Spleen (tissue), 11 donors: Measurements from ENCODE around the gene LCE4A. TPM values are rescaled to one million over a fixed set of nuclear protein-coding genes. Genes with fewer than 3 reads are reported as not detected.

ENCODE experiments used
- DNase-seq: peaks from one replicate; pipeline ENCODE4 v3.0.0-alpha.2; 2020
- H3K27ac ChIP-seq, 8 donors: fragments of 200-600 bp; sonication (generic) in 7 of 8; 1 replicate in 4 of 8; 2 replicates in 4 of 8; pipeline versions ENCODE4 v1.5.0 to v1.8.0; 2016 to 2021; ENCODE audit warnings: inconsistent platforms in 4 of 8, mild to moderate bottlenecking in 4 of 8, moderate library complexity in 1 of 8
- H3K27me3 ChIP-seq, 7 donors: fragments of 200-600 bp; sonication (generic) in 6 of 7; replicated peaks in 1 of 7; 1 replicate in 4 of 7; 2 replicates in 3 of 7; pipeline versions ENCODE4 v1.5.0 to v1.8.0; 2016 to 2021; ENCODE audit warnings: inconsistent platforms in 3 of 7, mild to moderate bottlenecking in 1 of 7
- H3K36me3 ChIP-seq, 6 donors: fragments of 200-600 bp; sonication (generic) in 5 of 6; 1 replicate in 4 of 6; 2 replicates in 2 of 6; pipeline versions ENCODE4 v1.5.0 to v1.8.0; 2016 to 2021; ENCODE audit warnings: inconsistent platforms in 2 of 6
- H3K4me1 ChIP-seq, 6 donors: fragments of 200-600 bp; sonication (generic) in 5 of 6; 1 replicate in 3 of 6; 2 replicates in 3 of 6; pipeline versions ENCODE4 v1.5.0 to v1.8.0; 2016 to 2021; ENCODE audit warnings: inconsistent platforms in 3 of 6
- H3K4me3 ChIP-seq, 8 donors: fragments of 200-600 bp; sonication (generic) in 7 of 8; 1 replicate in 4 of 8; 2 replicates in 4 of 8; pipeline versions ENCODE4 v1.5.0 to v1.8.0; 2016 to 2021; ENCODE audit warnings: inconsistent platforms in 4 of 8, mild to moderate bottlenecking in 4 of 8, moderate library complexity in 2 of 8
- H3K9me3 ChIP-seq, 8 donors: fragments of 200-600 bp; sonication (generic) in 7 of 8; 1 replicate in 4 of 8; 2 replicates in 4 of 8; pipeline versions ENCODE4 v1.5.0 to v1.8.0; 2016 to 2021; ENCODE audit warnings: inconsistent platforms in 4 of 8
- POLR2A ChIP-seq, 3 donors: fragments of 450-650 bp; IDR thresholded peaks; one replicate each; pipeline ENCODE4 v1.5.1; 2017; ENCODE audit warnings: antibody characterized with exemption in 3 of 3, mild to moderate bottlenecking in 1 of 3
- POLR2AphosphoS5 ChIP-seq, 3 donors: sonication (generic); formaldehyde crosslinking; IDR thresholded peaks; one replicate each; pipeline ENCODE4 v1.5.1; 2017; ENCODE audit warnings: antibody characterized with exemption in 3 of 3
- WGBS, 5 donors: extraction: QIAGEN DNeasy Blood & Tissue Kit in 3 of 5; methylation state at CpG; one replicate each; pipeline versions ENCODE4 v1.1.5 to v1.1.7; 2013 to 2018; 5-methylcytosine and 5-hydroxymethylcytosine counted together
- intact Hi-C: fragments of 100-400 bp; cut with DNase I; formaldehyde crosslinking; loops from one replicate; pipeline ENCODE4 v1.15.0; 2023; ENCODE audit warnings: low total_unique reads
- polyA plus RNA-seq, 3 donors: library from polyadenylated mRNA; stranded (reverse); fragments of 200-250 nt; gene quantifications; one replicate each; pipeline ENCODE4 v1.2.1, GENCODE V29; 2013
- total RNA-seq, 7 donors: library from RNA; depleted of rRNA in 3 of 7; stranded (reverse); fragments of >200 nt in 3 of 7; fragmentation: NEBNext Ultra II Directional in 4 of 7; extraction: Animal tissue kit (Norgen Biotek cat#: 25700) in 4 of 7; gene quantifications; one replicate each; pipeline versions ENCODE4 v1.1.0 to v1.2.1, GENCODE V29; 2016 to 2021
- TF ChIP-seq, protein P1 (sequence below), 11 experiments: fragments of 200-600 bp in 7 of 11; fragments of 450-650 bp in 4 of 11; sonication (generic) in 4 of 11; IDR thresholded peaks in 8 of 11; conservative IDR thresholded peaks in 3 of 11; 1 replicate in 7 of 11; 2 replicates in 4 of 11; pipeline versions ENCODE4 v1.4.0 to v1.8.0; 2016 to 2021; ENCODE audit warnings: antibody characterized with exemption in 11 of 11, inconsistent platforms in 4 of 11, mild to moderate bottlenecking in 1 of 11
- donor health status: healthy with polysubstance abuse.
- donor health status: DM: no; HTN: no; CAD: no; lungs with moderate emphysema.
- donor health status: DM: no; HTN: no; CAD: no.
- donor health status: Bipolar disorder and iron deficiency.
- donor health status: healthy.
- donor health status: DM: no; HTN: no; CAD: no.
- donor health status: DM: yes; HTN: yes; CAD: no.

Gene LCE4A
- total and polyA plus RNA-seq, 10 donors: not detected

DNA sequence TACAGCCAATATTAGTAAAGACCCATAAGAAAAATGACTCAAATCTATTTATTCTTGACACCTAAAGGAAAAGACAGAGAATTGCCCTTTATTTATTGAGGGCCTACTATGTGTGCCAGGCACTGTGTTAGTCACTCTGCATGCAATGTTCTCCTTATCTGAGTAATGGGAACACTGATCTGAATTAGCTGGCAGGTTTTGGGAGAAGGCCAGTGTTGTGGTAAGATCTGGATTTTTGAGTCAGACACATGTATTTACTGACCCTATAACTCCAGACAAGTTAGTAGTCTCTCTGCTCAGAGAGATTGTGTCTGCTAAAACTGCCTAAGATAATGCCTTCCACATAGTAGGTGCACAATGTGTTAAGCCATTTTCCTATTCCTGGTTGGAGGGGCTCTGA is 17.3 kb downstream of the LCE4A start:
- intact Hi-C loops: no loop called here
- H3K36me3 ChIP-seq: no peaks in the 10 kb centered on the region
- H3K27ac ChIP-seq: no peak overlapping the region
- no peak overlapping the region for H3K4me3 ChIP-seq
- no peaks in the 10 kb centered on the region for H3K4me1 ChIP-seq
- no peak for DNase-seq
- TF ChIP-seq, protein P1, sequence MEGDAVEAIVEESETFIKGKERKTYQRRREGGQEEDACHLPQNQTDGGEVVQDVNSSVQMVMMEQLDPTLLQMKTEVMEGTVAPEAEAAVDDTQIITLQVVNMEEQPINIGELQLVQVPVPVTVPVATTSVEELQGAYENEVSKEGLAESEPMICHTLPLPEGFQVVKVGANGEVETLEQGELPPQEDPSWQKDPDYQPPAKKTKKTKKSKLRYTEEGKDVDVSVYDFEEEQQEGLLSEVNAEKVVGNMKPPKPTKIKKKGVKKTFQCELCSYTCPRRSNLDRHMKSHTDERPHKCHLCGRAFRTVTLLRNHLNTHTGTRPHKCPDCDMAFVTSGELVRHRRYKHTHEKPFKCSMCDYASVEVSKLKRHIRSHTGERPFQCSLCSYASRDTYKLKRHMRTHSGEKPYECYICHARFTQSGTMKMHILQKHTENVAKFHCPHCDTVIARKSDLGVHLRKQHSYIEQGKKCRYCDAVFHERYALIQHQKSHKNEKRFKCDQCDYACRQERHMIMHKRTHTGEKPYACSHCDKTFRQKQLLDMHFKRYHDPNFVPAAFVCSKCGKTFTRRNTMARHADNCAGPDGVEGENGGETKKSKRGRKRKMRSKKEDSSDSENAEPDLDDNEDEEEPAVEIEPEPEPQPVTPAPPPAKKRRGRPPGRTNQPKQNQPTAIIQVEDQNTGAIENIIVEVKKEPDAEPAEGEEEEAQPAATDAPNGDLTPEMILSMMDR (IDR thresholded peaks at IDR 0.05 in 8 of 11, conservative IDR thresholded peaks at IDR 0.05 in 3 of 11): no peak
- TF ChIP-seq POLR2AphosphoS5 (IDR thresholded peaks at IDR 0.05) (no peak), POLR2A (IDR thresholded peaks at IDR 0.05) (no peak)
- H3K27me3 ChIP-seq: peaks cover 0 to 18% (median 0%) of the 10 kb centered on the region in 7 donors
- H3K9me3 ChIP-seq: no peaks in the 10 kb centered on the region

DNA sequence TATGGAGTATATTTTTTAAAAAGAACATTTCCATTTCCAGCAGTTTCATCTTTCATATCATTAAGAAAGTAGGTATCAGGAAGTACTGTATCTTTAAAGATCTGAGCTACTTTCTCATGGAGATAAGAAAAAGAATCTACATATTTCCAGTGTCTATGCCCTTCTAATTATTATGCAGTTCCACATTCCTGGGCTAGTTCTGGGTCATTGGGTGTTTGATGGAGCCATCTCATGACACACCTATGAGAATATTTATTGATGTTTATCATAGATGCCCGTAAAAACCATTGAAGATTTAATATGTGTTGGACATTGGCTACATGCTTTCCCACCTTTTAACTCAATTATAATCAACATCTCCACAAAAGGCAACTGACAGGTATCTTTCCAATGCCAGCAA is 21.0 kb downstream of the LCE4A start:
- 77 to 92% (median 83%) methylated on average over 1 of the region's 1 CpG for WGBS, 5 donors
- Histone ChIP-seq H3K27ac (no peak overlapping the region), H3K4me1 (no peaks in the 10 kb centered on the region), H3K36me3 (no peaks in the 10 kb centered on the region), H3K9me3 (no peaks in the 10 kb centered on the region), H3K27me3 (peaks cover 0 to 30% (median 0%) of the 10 kb centered on the region in 7 donors), H3K4me3 (no peak overlapping the region)
- TF ChIP-seq, protein P1 (IDR thresholded peaks at IDR 0.05 in 8 of 11, conservative IDR thresholded peaks at IDR 0.05 in 3 of 11): no peak
- TF ChIP-seq POLR2A (IDR thresholded peaks at IDR 0.05) (no peak), POLR2AphosphoS5 (IDR thresholded peaks at IDR 0.05) (no peak)
- intact Hi-C loops: no loop called here
- DNase-seq: no peak

DNA sequence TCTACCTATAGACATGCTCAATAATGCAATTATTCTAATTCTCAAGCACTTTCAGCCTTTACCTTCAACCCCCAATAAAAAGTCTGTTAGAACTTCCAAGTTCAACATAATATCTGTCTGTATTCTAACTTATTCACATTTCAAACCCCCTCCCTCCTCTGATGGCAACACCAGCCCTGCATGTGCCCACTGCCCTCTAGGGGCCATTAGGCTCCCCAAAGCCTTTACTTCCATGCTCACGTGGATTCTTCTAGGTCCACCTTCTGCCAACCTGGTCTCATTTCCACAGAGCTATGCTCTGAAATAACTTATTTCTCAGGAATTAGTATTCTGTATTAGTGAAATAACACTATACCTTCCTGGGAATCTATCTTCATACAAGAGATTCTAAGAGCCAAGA is 27.7 kb downstream of the LCE4A start:
- no peak overlapping the region for H3K4me3 ChIP-seq
- DNase-seq: no peak
- WGBS, 5 donors: 16 to 42% (median 28%) methylated on average over 1 of the region's 1 CpG
- H3K4me1 ChIP-seq: no peaks in the 10 kb centered on the region
- no peaks in the 10 kb centered on the region for H3K9me3 ChIP-seq
- TF ChIP-seq POLR2AphosphoS5 (IDR thresholded peaks at IDR 0.05): no peak
- TF ChIP-seq, protein P1 (IDR thresholded peaks at IDR 0.05 in 8 of 11, conservative IDR thresholded peaks at IDR 0.05 in 3 of 11): no peak
- no peak for TF ChIP-seq POLR2A (IDR thresholded peaks at IDR 0.05)
- peaks cover 0 to 29% (median 0%) of the 10 kb centered on the region in 7 donors for H3K27me3 ChIP-seq
- intact Hi-C loops: no loop called here
- H3K27ac ChIP-seq: no peak overlapping the region
- H3K36me3 ChIP-seq: no peaks in the 10 kb centered on the region

DNA sequence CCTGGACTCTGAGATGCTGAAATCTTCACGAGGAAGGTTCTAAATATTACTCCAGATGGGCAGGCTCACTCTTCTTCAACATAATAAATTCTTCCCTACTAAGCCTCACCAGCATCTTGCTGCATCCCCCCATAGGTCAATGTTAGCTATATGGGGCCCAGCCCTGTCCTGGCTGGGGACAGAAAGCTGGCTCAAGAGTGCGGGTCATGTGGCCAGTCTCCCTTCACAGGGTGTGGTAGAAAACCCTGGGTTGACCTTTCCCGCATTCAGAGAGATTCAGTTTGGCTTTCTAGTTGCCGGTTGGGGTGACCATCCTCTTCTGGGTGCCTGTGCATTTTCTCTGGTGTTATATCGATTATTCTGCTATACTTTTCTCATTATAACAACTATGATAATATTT is 30.0 kb downstream of the LCE4A start:
- Histone ChIP-seq H3K4me1 (no peaks in the 10 kb centered on the region), H3K27ac (no peak overlapping the region), H3K27me3 (peaks cover 0 to 17% (median 0%) of the 10 kb centered on the region in 7 donors), H3K4me3 (no peak overlapping the region), H3K36me3 (no peaks in the 10 kb centered on the region), H3K9me3 (no peaks in the 10 kb centered on the region)
- intact Hi-C loops: no loop called here
- 76 to 86% (median 77%) methylated on average over 5 of the region's 5 CpGs for WGBS, 5 donors
- DNase-seq: no peak
- TF ChIP-seq POLR2A (IDR thresholded peaks at IDR 0.05) (no peak), POLR2AphosphoS5 (IDR thresholded peaks at IDR 0.05) (no peak)
- TF ChIP-seq, protein P1 (IDR thresholded peaks at IDR 0.05 in 8 of 11, conservative IDR thresholded peaks at IDR 0.05 in 3 of 11): no peak
